K562 (cell line): ENCODE results near the gene LOXHD1. TPM values are rescaled to one million over a fixed set of nuclear protein-coding genes. Genes with fewer than 3 reads are reported as not detected.

Experiments
- ATAC-seq: fragments of 200-7000 bp; cut with Tn5 transposase; 3 replicates; pipeline ENCODE4 v1.9.1; 2020; ENCODE audit warnings: moderate library complexity
- BruUV-seq: library from RNA; stranded (reverse); fragments of 400-500 nt; replicated peaks from 2 replicates; lab custom pipeline; 2021; lab: Mats Ljungman, UMichigan
- CTCF ChIA-PET: fragments of 300-600 bp; formaldehyde crosslinking; extraction: SDS; loops from one replicate; lab custom pipeline; 2021; ENCODE audit warnings: low intra/inter-chr PET ratio; lab: Yijun Ruan, JAX
- POLR2A ChIA-PET: fragments of 300-600, 350-650 bp; sonication (Branson Sonifier 250); formaldehyde crosslinking; extraction: SDS; loops from one replicate; lab custom pipeline; 2021; ENCODE audit warnings: antibody characterized with exemption, inconsistent platforms; lab: Yijun Ruan, JAX
- DNase-seq, 4 experiments: peaks; one replicate each; pipeline versions ENCODE4 v3.0.0 to v3.0.0-alpha.2; 2011 to 2018; ENCODE audit warnings: low spot score in 3 of 4, mixed read lengths in 3 of 4; ENCODE audit errors: extremely low read depth in 1 of 4
- FAIRE-seq: peaks from 2 replicates; lab custom pipeline; 2011; peaks lifted over from hg19 to GRCh38; lab: Jason Lieb, UNC
- H2AFZ ChIP-seq: 2 replicates; pipeline ENCODE4 v1.6.0; 2011; ENCODE audit warnings: low read depth, low read length, control low read depth, inconsistent platforms
- H3K27ac ChIP-seq: fragments of 200-600 bp; 3 replicates; pipeline ENCODE4 v1.8.0; 2011; ENCODE audit warnings: low read depth, mild to moderate bottlenecking, control low read depth, inconsistent platforms, low read length, moderate library complexity, mixed read lengths; ENCODE audit errors: extremely low read depth
- H3K27me3 ChIP-seq, 2 experiments: fragments of 300-600 bp in 1 of 2; 2 replicates in 1 of 2; 3 replicates in 1 of 2; pipeline versions ENCODE4 v1.6.0 to v1.8.0; 2011; ENCODE audit warnings: inconsistent platforms in 2 of 2, low read length in 2 of 2, mild to moderate bottlenecking in 1 of 2, mixed read lengths in 1 of 2, moderate library complexity in 1 of 2; ENCODE audit not compliant: control insufficient read depth in 2 of 2, insufficient read depth in 2 of 2
- H3K36me3 ChIP-seq: fragments of 300-600 bp; 3 replicates; pipeline ENCODE4 v1.8.0; 2011; ENCODE audit warnings: mild to moderate bottlenecking, low read length, inconsistent platforms; ENCODE audit not compliant: control insufficient read depth, insufficient read depth
- H3K4me1 ChIP-seq, 2 experiments: fragments of 200-600 bp in 1 of 2; replicated peaks in 1 of 2; 2 replicates in 1 of 2; 3 replicates in 1 of 2; pipeline versions ENCODE4 v1.5.1 to v1.8.0; 2011; ENCODE audit warnings: inconsistent platforms in 2 of 2, low read length in 2 of 2, mild to moderate bottlenecking in 1 of 2, mixed read lengths in 1 of 2, moderate library complexity in 1 of 2; ENCODE audit not compliant: control insufficient read depth in 2 of 2, insufficient read depth in 2 of 2
- H3K4me2 ChIP-seq: 2 replicates; pipeline ENCODE4 v1.6.1; 2011; ENCODE audit warnings: low read length, control low read depth, inconsistent platforms, mixed read lengths; ENCODE audit not compliant: insufficient read depth
- H3K4me3 ChIP-seq: fragments of 200-600 bp; sonication (generic), shearing (Covaris generic); 2 replicates; pipeline ENCODE4 v1.5.1; 2016; ENCODE audit warnings: control low read depth, inconsistent platforms
- H3K79me2 ChIP-seq: fragments of 200-600 bp; 3 replicates; pipeline ENCODE4 v1.8.0; 2011; ENCODE audit warnings: low read length, inconsistent platforms; ENCODE audit not compliant: control insufficient read depth, insufficient read depth
- H3K9ac ChIP-seq, 2 experiments: 2 replicates each; pipeline versions ENCODE4 v1.6.0 to v1.6.1; 2011; ENCODE audit warnings: low read depth in 2 of 2, low read length in 2 of 2, control low read depth in 1 of 2, inconsistent platforms in 1 of 2, mild to moderate bottlenecking in 1 of 2, mixed read lengths in 1 of 2; ENCODE audit not compliant: insufficient read depth in 1 of 2
- H3K9me1 ChIP-seq: one replicate; pipeline ENCODE4 v1.6.0; 2011; ENCODE audit warnings: inconsistent platforms, mild to moderate bottlenecking, low read length, moderate library complexity; ENCODE audit not compliant: control insufficient read depth, insufficient read depth
- H3K9me3 ChIP-seq: replicated peaks from 2 replicates; pipeline ENCODE4 v1.5.1; 2011; ENCODE audit warnings: low read depth, low read length, inconsistent platforms; ENCODE audit not compliant: control insufficient read depth, insufficient read depth
- H4K20me1 ChIP-seq: replicated peaks from 2 replicates; pipeline ENCODE4 v1.6.1; 2011; ENCODE audit warnings: low read length, inconsistent platforms, mixed read lengths; ENCODE audit not compliant: control insufficient read depth, insufficient read depth
- ELK1 ChIP-seq: sonication (generic); formaldehyde crosslinking; IDR thresholded peaks from 2 replicates; pipeline ENCODE4 v1.8.1; 2022; ENCODE audit warnings: missing genetic modification reagents
- ETV5 ChIP-seq: sonication (generic); formaldehyde crosslinking; IDR thresholded peaks from 2 replicates; pipeline ENCODE4 v1.4.0; 2020; ENCODE audit warnings: low read depth, mild to moderate bottlenecking, missing genetic modification reagents
- NR1H2 ChIP-seq: sonication (generic); formaldehyde crosslinking; IDR thresholded peaks from 2 replicates; pipeline ENCODE4 v1.4.0; 2020; ENCODE audit warnings: mild to moderate bottlenecking, missing genetic modification reagents
- NUFIP1 ChIP-seq: fragments of 450-650 bp; IDR thresholded peaks from 2 replicates; pipeline ENCODE4 v1.6.1; 2018; ENCODE audit not compliant: partially characterized antibody
- STAT5A ChIP-seq: IDR thresholded peaks from 2 replicates; pipeline ENCODE4 v1.6.1; 2012; ENCODE audit warnings: low read length, inconsistent platforms, borderline replicate concordance
- XRCC4 ChIP-seq: IDR thresholded peaks from one replicate; pipeline ENCODE4 v1.6.1; 2011; ENCODE audit not compliant: insufficient read depth, insufficient read length; ENCODE audit errors: extremely low read depth
- ZC3H4 ChIP-seq: sonication (generic); formaldehyde crosslinking; IDR thresholded peaks from 2 replicates; pipeline ENCODE4 v1.9.0; 2021; ENCODE audit warnings: missing genetic modification reagents, borderline replicate concordance
- ZNF57 ChIP-seq: fragments of 450-650 bp; formaldehyde crosslinking; IDR thresholded peaks from 2 replicates; pipeline ENCODE4 v1.4.0; 2020; ENCODE audit warnings: mild to moderate bottlenecking, moderate library complexity
- WGBS: fragments of 100-300 bp; shearing (Covaris generic); methylation state at CpG from one replicate; pipeline ENCODE4 v1.1.6; 2016; ENCODE audit warnings: low coverage, mixed read lengths; ENCODE audit not compliant: insufficient coverage; ENCODE audit errors: missing lambda C conversion rate; 5-methylcytosine and 5-hydroxymethylcytosine counted together
- in situ Hi-C: fragments of 300-500 bp; cut with MboI; formaldehyde crosslinking; loops from 4 replicates; pipeline ENCODE4 v1.15.0; 2018; ENCODE audit warnings: inconsistent platforms, mixed read lengths
- intact Hi-C: fragments of 100-400 bp; cut with micrococcal nuclease; formaldehyde crosslinking; loops from 2 replicates; pipeline ENCODE4 v1.14.2; 2022
- polyA plus RNA-seq, 8 experiments: library from polyadenylated mRNA; depleted of rRNA in 4 of 8; stranded (reverse) in 5 of 8; unstranded in 3 of 8; fragments of >200 nt; fragmentation: Nextera tagmentation in 2 of 8; fragmentation: Illumina TruSeq in 1 of 8; extraction: Ambion mirVana in 2 of 8; extraction: Trizol in 1 of 8; gene quantifications; 2 replicates each; pipeline versions ENCODE4 v1.2.1 to v1.2.3, GENCODE V29; 2011 to 2014; ENCODE audit warnings: inconsistent platforms in 1 of 8, missing spikeins in 1 of 8
- total RNA-seq, 7 experiments: library from RNA; depleted of rRNA in 6 of 7; stranded (reverse); fragments of >200 nt in 6 of 7; fragmentation: Illumina TruSeq in 2 of 7; extraction: Trizol in 2 of 7; gene quantifications; 2 replicates each; pipeline versions ENCODE4 v1.2.1 to v1.2.3, GENCODE V29; 2011 to 2021; ENCODE audit warnings: low replicate concordance in 1 of 7

Gene LOXHD1
- total and polyA plus RNA-seq, 9 of the 15 experiments (the other 6 are each of a cell fraction or from before 2014, with no cell fraction given) = not detected

- Histone ChIP-seq H2AFZ (no peak overlapping the region), H3K9ac (no peak overlapping the region), H3K9me1 (no peaks in the 10 kb centered on the region), H3K27ac (no peak overlapping the region), H3K9me3 (no peaks in the 10 kb centered on the region), H3K27me3 (peaks cover 0 to 8% of the 10 kb centered on the region in 2 experiments; a peak in 1 of 5 replicates), H3K4me3 (no peak overlapping the region), H3K4me2 (no peak overlapping the region), H3K79me2 (no peaks in the 10 kb centered on the region), H4K20me1 (no peaks in the 10 kb centered on the region), H3K4me1 (no peaks in the 10 kb centered on the region; a peak in 1 of 5 replicates), H3K36me3 (no peaks in the 10 kb centered on the region)
- no peak for FAIRE-seq
- CTCF ChIA-PET = no interaction called here
- no peak for ATAC-seq
- no peak for TF ChIP-seq ETV5
- TF ChIP-seq XRCC4 = no peak
- no peak for TF ChIP-seq NUFIP1
- TF ChIP-seq ZC3H4 (CRISPR knock-in tag) = no peak
- TF ChIP-seq STAT5A = no peak
- no peak for TF ChIP-seq ZNF57
- BruUV-seq = no TSS peak
- in situ Hi-C loops (no loop called here), intact Hi-C loops (no loop called here)
- WGBS = 0% methylated on average over 2 of the region's 2 CpGs
- DNase-seq = no peak
- POLR2A ChIA-PET = no interaction called here
These were observed 89.8 kb downstream of the LOXHD1 start for GRCh38 chr18:46567196-46567595.

GRCh38 chr18:46566111-46566510, 90.9 kb downstream of the LOXHD1 start:
- in situ Hi-C loops (no loop called here), intact Hi-C loops (no loop called here)
- Histone ChIP-seq H3K27me3 (peaks cover 0 to 18% of the 10 kb centered on the region in 2 experiments; a peak in 2 of 5 replicates), H3K4me1 (no peaks in the 10 kb centered on the region), H3K4me2 (no peak overlapping the region), H4K20me1 (no peaks in the 10 kb centered on the region), H3K4me3 (no peak overlapping the region), H3K36me3 (no peaks in the 10 kb centered on the region), H3K9ac (no peak overlapping the region), H3K9me3 (no peaks in the 10 kb centered on the region), H2AFZ (no peak overlapping the region), H3K27ac (no peak overlapping the region), H3K79me2 (no peaks in the 10 kb centered on the region), H3K9me1 (no peaks in the 10 kb centered on the region)
- ChIA-PET CTCF (no interaction called here), POLR2A (interaction anchor here (0.6 kb wide), 1 partner anchor 24 kb away, joined by 3 read pairs; no protein-coding TSS in a partner anchor)
- BruUV-seq = no TSS peak
- no peak for ATAC-seq
- no peak for DNase-seq
- TF ChIP-seq ELK1 (CRISPR knock-in tag) (no peak), NR1H2 (CRISPR knock-in tag) (no peak)
- 3% methylated on average over 9 of the region's 10 CpGs for WGBS
- no peak for FAIRE-seq
